Iris pigment epithelial cell (primary cell): Measurements from ENCODE around the gene FMO3.

Source experiments
- DNase-seq: peaks from one replicate; pipeline ENCODE4 v3.0.0-alpha.2; 2011; ENCODE audit warnings: low read depth

FMO3 gene

DNA sequence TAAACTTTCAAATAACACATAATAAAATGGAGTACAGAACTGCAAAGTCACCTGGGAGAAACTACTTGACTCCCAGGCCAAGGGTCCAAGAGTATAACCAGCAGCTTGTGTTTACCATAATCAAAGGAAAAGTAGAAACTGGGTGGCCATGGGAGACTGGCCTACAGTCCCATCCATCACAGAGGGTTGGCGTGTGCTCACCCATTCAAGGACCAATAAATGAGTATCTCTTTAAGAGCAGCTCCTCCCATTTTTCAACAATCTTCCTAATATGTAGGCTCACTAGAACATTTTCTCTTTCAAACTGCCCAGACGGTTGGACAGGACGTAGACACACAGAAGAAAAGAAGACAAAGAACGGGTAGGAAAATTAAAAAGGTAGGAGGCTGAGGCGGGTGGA is at the start of gene FMO3:
Gene FMO3 (plus strand): TSS at position 302 of the 400 bp plus-strand sequence. CDS start 1,754 bp downstream, outside the sequence.
- DNase-seq, result no peak

DNA sequence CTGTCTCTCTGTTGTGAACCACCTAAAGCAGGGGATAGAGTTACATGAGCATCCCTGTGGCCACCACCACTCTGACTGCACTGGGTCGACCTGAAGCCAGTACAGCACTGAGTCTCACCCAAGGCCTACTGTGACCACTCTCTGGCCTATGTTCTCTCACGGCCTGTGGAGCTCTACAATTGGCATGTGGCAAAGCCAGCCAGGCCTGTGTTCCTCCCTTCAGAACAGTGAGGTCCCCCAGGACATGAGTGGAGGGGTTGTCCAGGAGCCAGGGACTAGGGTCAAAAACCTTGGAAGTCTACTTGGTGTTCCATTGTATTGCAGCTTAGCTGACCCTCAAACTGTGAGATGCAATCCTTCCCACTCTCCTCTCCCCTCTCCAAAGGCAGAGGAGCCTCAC is 42.7 kb upstream of the FMO3 start:
- DNase-seq, result no peak

DNA sequence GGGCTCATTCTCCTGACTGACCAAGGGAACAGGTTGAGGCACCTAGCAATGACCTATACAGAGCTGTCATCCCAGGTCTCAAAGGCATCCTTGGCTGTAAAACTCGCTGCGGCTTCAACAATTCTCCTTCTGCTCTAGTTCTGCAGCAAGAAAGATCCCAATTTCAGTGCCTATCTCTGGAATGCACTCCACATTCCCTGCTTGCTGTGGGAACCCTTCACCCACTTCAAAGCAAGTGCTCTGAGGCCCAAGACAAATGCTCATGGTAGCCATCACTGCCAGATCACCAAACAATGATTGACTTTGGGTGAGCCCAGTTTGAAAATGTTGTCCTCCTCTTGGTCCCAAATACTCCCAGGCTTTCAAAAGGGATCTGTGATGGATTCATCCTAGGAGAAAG is 37.7 kb upstream of the FMO3 start:
- DNase-seq, result no peak

DNA sequence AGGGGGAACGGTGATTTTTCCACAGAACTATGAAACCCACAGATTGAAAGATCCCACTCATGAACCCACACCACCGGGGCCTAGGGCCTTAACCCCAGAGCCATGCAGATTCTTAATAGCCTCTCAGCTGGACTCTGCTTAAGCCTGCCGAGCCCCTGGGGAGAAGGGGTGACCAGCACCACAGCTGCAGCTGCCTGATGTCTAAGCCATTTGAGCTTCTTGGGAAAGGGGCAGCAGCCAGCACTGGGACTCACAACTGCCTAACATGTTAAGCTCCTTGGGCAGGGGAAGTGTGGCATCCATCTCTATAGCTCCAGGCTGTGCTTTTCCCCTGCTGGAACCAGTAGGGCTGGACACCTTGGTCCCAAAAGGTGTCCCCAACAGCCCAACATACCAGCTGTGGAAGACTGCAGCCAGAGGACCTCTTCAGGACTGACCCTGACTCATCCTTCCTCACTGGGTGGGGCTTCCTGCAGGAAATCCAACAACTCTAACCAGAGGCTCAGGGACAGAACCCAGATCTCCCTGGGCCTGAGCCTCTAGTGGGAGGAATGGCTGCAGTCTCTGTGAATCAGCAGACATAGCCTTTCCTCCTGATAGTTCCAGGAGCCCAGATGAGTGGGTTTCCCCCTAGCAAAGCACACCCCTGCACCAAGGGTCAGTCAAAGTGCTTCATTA is 34.6 kb upstream of the FMO3 start:
- no peak for DNase-seq

DNA sequence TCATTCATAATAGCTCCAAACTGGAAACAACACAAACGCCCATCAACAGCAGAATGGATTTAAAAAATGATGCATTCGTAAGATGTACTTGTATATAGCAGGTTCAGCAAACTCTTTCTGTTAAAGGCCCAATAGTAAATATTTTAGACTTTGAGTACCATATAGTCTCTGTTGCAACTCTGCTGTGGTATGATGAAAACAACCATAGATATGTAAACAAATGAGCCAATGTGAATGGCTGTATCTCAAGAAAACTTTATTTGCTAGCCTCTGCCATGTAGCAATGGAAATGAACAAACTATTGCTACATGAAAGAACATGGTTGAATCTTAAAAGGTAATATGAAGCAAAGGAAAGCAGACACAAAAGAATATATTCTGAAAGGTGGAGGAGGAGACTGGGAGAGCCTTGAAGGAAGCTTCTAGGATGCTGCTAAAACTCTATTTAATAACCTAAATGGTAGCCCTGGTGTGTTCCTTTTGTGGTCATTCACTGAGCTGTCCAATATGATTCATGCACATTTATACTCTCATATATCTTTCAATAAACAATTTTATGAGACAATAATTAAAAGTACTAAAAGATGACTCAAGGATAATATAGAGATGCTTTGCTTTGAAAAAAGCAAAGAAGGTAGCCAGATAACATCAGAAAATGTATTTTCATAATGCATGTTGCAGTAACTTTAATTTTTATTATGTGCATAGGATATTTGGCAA is 29.1 kb upstream of the FMO3 start:
- peak; percentile 45 for DNase-seq

DNA sequence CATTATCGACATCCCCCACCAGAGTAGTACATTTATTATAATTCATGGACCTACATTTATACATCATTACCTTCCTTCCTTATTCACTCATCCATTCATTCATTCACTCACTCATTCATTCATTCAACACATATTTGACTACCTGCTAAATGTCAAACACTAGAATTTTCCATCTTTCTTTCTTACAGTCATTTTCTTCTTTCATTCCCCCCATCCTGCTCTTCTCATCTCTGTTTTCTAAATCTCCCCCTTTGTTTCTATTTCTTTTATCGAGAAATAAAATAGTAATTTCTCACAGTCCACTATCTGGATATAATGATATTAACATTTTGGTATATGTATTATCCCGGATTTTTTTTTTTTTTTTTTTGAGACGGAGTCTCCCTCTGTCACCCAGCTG is 27.8 kb upstream of the FMO3 start:
- no peak for DNase-seq

DNA sequence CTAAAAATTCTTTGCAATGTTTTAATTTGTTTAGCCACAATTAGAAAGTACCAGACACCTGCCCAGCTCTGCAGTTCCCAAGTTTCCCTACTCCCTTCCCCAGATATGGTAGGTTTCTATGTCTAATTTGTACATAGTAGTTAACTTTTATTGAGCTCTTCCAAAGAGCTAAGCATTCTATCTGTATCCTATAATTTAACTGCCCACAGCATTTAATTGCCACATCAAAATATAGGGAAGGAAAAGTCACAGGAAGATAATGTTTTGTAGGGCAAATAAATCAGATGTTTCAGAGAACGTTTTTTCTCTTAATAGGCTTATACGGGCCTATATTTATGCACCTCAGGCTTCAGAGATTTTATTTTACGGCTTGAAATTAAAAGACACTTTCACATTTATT is 15.7 kb upstream of the FMO3 start:
- DNase-seq, result no peak

DNA sequence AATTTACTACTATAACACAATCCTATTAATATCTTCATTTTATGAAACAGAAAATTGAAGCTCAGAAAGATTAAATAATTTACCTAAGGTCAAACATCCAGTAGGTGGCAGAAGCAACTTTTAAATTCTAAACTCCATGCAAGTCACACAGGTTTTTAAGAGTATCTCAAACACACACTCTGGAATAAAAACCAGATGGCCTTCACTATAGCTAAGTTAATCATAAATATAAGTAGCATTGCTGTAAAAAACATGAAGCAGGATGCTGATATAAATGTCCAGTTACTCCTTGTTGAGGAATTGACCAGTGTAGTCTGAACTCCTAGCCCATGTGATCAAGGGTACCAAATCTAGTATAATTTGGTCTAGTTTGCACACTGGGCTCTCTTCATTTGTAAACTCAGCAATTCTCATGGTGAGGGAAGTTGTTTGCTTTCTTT is 9.4 kb upstream of the FMO3 start:
- peak; percentile 66 for DNase-seq

DNA sequence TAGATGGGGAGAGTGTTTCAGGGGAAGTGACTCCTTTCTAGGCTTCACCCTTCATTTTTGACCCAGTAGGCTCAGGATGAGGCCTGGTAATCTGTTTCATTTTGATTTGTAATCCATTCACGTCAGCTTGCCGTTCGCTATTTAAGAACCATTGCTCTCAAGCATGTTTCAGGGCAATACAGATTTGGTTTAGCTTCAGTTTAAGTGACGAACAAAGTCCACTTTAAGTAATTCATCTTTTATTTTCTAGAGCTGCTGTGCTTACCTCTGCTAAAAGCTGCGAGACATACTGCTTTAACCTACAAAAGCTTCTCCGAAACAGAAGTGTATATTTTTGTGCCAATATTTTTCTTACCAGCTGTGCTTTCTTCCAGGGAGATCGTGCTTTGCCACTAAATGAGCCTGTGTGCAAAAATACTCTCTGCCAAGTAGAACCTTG is 8.9 kb upstream of the FMO3 start:
- peak; percentile 1 for DNase-seq

DNA sequence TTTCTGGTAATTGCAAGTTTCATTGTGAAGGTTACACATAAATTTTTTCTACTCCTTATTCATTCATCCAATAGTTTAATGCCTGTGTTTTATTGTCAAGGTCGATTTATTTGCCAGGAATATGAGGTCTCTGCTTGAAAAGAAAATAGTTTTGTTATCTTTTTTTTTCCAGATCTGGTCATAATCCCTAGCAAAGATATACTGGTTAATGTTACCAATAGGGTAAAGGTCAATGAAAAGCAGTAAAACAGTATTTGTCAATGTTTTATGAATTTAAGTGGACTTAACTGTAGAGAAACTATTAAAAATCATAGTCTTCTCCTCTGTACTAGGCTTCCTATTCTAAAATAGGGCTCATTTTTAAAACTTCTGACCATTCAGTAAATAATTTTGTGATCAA is 8.1 kb upstream of the FMO3 start:
- DNase-seq, result no peak

DNA sequence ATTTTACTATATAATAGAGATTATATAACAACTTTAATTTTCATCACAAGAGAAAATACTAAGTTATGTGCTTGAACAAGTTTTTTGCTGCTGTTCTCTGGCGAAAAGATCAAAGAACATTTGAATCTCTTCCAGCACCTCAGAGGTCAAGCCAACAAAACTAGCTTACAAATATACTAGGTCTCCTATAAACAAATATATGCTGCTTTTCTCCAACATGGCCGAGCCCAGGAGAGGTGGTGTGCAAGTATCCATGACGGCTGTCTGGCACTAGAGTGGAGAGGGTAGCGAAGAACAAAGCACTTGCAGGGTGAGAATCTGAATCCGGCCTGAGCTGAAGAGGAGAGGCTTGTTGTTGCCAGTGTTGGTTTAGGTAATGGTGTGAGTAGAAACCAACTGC is 7.5 kb upstream of the FMO3 start:
- no peak for DNase-seq

DNA sequence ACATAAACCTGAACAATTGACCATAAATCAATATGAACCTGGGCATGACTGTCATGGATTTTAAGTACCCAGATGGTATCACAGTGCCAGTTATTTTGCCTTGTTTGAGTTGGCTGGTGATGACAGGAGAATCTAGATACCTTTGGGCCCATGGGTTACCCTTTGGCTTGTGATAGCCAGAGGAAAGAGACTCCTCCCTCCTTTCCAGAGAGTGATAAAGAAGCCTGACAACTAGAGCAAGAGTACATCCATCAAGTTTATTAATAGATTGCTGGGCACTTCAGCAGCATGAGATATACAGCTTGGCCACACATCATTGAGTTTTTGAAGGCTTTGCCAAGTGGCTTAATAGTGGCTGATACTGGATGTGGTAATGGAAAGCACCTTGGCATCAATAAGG is 6.6 kb upstream of the FMO3 start:
- DNase-seq, result no peak

DNA sequence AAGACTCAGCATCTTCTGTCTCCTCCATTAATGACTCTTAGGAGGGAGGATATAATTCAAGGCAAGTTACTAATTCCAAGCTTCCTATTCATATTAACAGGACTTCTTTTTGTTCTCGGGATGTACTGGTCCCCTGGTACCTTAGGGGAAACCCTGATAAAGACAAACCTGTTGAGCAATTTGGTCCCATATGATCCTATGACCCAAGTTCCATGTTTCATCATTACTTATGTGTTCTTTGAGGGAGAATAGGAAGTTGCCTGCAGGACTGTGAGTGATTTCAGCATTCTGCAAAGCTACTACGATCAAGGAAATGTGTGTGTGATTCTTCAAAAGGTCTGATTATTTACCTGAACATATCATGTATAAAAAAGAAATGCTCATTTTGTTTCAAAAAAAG is 5.8 kb upstream of the FMO3 start:
- no peak for DNase-seq

DNA sequence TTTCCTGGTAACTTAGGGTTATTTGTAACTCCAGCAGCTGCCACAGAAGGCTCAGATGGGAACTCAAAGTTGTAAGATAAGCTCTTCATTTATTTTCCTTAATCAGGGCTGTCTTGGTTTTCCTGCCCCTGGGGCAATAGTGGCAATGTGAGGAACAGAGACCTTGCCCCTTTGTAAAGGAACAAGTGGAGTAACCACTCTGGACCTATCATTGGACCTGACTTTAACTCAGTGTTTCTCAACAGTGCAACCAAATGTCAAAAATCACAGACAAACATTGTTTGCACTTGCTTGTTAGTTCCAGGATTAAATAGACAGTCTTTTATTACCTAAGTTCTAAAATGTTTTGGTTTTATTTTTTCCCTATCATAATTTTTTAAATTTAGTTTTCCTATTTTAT is 2.8 kb upstream of the FMO3 start:
- DNase-seq, result no peak

DNA sequence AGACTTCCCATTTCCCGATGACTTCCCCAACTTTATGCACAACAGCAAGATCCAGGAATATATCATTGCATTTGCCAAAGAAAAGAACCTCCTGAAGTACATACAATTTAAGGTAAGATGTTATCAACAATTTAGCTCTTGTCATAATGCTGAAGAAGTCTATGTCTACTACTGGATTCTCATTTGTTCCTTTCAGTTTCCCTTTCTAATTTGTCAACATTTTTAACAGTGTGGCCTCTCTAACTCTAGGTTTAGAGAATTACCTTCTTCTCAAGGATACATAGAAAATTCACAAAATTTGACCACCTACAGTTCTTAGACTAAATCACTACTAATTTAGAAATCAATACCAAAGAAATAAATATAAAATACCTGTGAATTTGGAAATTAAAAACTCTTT is 13.2 kb downstream of the FMO3 start:
- no peak for DNase-seq

DNA sequence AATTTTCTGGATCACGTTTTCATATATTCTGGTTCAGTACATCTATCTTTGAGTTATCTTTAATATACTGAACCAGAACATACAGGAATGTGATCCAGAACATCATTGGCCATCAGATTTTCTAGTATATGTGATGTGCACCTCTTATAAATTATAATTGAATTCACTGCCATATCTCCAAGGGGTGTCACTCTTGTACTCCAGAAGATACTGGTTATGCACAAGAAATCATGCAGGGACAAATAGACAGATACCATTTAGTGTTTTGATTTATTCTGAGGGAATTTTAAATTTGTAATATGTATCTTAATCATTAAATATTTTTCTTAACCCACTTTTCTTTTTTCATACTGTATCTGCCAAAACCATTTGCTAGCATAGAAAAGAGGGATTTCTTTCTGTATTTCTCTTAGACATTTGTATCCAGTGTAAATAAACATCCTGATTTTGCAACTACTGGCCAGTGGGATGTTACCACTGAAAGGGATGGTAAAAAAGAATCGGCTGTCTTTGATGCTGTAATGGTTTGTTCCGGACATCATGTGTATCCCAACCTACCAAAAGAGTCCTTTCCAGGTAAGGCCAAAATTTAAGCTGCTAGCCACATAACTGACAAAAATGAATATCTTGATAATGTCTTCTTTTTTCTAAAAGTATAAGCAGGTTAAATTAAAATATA is 16.7 kb downstream of the FMO3 start:
- DNase-seq, result peak; percentile 63

DNA sequence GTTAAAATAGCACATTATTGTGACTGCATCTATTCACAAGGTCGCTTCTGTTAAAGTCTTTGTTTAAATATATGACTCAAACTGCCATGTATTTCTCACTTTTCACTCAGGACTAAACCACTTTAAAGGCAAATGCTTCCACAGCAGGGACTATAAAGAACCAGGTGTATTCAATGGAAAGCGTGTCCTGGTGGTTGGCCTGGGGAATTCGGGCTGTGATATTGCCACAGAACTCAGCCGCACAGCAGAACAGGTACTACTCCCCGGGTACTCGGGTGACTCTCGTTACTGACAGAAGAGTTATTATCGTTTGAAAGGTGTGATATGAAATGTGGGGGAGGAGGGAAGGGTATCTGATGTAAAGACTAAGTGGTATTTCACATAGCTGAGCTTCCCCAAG is 17.3 kb downstream of the FMO3 start:
- no peak for DNase-seq

DNA sequence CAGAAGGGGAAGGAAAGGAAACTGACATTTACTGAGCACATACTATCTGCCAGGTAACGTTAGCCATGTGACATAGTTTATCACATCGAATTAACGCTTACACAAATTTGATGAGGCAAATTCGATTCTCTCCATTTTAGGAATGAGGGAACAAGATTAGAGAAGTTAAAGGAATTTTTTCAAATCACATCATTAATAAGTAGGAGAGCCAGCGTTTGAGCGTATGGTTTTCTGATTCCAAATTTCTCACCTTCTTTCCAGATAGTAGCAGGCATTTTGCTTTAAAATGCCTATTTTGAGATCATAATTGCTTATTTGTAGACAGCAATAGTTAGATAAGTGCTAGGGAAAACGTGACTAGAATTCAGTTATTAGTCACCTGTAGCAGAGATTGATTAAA is 19.3 kb downstream of the FMO3 start:
- DNase-seq, result no peak

DNA sequence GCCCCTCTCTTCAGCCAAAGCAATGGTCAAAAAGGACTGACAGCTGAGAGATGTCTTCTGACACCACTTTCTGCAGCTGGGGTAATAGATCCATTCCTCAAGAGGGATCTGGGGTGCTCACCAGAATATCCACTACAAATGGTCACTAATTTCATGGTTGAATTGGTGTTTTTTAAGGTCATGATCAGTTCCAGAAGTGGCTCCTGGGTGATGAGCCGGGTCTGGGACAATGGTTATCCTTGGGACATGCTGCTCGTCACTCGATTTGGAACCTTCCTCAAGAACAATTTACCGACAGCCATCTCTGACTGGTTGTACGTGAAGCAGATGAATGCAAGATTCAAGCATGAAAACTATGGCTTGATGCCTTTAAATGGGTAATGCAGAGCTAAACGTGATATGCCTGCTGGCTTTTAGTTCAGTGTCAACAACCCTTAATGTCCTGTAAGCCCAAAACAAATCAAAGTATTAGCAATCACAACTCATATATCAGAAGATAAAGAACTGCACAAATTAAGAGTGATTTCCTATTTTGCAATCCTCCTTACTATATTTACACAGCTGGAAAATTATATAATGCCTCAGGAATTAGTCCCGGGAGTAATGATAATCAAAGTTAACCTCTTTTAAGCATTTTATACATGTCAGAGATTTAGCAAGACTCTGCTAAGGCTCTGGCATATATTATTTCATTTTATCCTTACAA is 20.1 kb downstream of the FMO3 start:
- peak; percentile 69 for DNase-seq

DNA sequence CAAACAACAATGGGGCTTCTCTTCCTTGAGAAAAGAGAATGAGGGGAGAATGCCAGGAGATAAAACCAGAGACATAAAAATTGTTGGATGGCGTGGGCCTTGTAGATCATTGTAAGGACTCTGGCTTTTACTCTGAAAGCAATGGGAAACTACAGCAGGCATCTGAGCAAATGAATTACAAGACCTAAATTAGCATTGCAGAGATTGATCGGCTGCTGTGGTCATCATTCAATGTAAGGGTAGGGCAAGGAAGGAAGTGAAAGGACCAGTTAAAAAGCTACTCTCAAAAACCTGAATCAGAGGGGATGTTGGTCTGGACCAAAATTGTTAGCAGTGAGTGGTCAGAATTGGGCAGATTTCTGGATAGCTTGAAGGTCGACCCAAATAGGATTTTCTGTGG is 21.4 kb downstream of the FMO3 start:
- DNase-seq, result no peak

DNA sequence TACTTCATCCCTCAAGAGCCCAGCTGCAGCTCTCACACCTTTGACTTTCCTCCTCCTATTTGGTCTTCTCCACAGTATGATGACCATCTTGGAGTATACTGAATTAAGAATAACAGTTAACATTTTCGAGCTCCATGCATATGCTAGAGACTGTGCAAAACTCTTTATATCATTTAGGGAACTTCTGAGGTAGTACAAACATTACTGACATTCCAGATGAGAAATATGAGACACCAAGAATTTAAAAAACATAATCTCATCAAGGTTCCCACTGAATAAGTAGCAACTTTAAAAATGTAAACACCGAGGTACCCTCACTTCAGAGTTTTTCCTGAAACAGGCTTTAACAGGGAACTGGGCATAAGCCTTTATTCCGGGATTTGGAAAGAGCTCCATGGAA is 22.7 kb downstream of the FMO3 start:
- peak; percentile 59 for DNase-seq

DNA sequence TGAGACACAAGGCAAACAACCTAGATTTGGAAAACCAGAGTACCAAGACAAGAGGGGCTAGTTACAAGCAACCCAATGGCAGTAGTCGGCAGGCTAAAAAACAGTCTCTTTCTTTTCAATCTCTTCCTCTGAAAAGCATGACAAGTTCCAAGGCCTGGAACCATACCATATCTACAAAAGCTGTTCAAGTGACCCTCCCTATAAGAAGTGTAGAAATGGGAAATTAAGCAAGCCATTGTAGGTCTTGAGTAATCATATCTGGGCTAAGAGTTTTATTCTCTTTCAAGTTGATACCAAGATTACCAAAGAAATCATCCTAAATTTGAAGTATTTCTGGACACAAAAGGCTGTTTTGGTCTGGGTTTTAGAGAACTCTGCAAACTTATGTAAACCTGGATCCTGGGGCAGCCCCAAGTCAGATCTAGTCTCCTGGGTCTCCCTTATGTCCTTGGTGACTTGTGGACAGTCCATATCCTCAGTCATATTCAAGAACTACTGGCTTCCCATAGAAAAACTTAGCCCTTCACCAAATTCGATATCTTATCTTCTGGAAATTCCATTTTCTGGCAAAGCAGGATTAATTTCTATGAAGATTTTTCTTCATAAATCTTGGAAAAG is 24.7 kb downstream of the FMO3 start:
- DNase-seq, result peak; percentile 38
